HCT116 (cell line): ENCODE results near the gene STK24. TPM values are rescaled to one million over a fixed set of nuclear protein-coding genes. Genes with fewer than 3 reads are reported as not detected.

Source experiments
- ATAC-seq: fragments of 200-7000 bp; cut with Tn5 transposase; 2 replicates; pipeline ENCODE4 v1.9.1; 2020; ENCODE audit warnings: mild to moderate bottlenecking, moderate library complexity
- BruUV-seq: library from RNA; stranded (reverse); fragments of 400-500 nt; replicated peaks from 2 replicates; lab custom pipeline; 2021; lab: Mats Ljungman, UMichigan
- CTCF ChIA-PET: fragments of 300-600 bp; sonication (Branson Sonifier 250); formaldehyde crosslinking; loops from one replicate; lab custom pipeline; 2021; ENCODE audit warnings: antibody characterized with exemption; lab: Charles Lee
- POLR2A ChIA-PET: fragments of 300-600, 350-600 bp; sonication (Branson Sonifier 250); formaldehyde crosslinking; loops from one replicate; lab custom pipeline; 2021; ENCODE audit warnings: antibody characterized with exemption; lab: Charles Lee
- RAD21 ChIA-PET, 2 experiments: fragments of 300-600 bp; sonication (Branson Sonifier 250); formaldehyde crosslinking; loops; one replicate each; lab custom pipeline; 2023; ENCODE audit warnings: low total read pairs in 2 of 2; ENCODE audit not compliant: uncharacterized antibody in 2 of 2, unreplicated experiment in 2 of 2, low non-redundant PET in 1 of 2; lab: Charles Lee
- DNase-seq: peaks from one replicate; pipeline ENCODE4 v3.0.0-alpha.2; 2010; ENCODE audit warnings: low read depth, low spot score
- H2AFZ ChIP-seq: fragments of 200-600 bp; shearing (Covaris generic), sonication (generic); 2 replicates; pipeline ENCODE4 v1.6.1; 2017; ENCODE audit warnings: low read depth, mixed run types, mixed read lengths, antibody characterized with exemption, low read length; ENCODE audit not compliant: poor library complexity, severe bottlenecking
- H3K27ac ChIP-seq: 2 replicates; pipeline ENCODE4 v1.5.1; 2012; ENCODE audit warnings: low read depth, low read length
- H3K27me3 ChIP-seq: fragments of 200-600 bp; sonication (generic); 2 replicates; pipeline ENCODE4 v1.6.1; 2016; ENCODE audit warnings: mixed run types, low read length, mixed read lengths; ENCODE audit not compliant: insufficient read depth
- H3K36me3 ChIP-seq, 2 experiments: fragments of 200-500 bp in 1 of 2; fragments of 200-600 bp in 1 of 2; sonication (Bioruptor generic) in 1 of 2; sonication (generic) in 1 of 2; 2 replicates each; pipeline versions ENCODE4 v1.5.1 to v1.6.1; 2014 to 2016; ENCODE audit warnings: low read length in 2 of 2, inconsistent platforms in 1 of 2, mixed read lengths in 1 of 2, mixed run types in 1 of 2; ENCODE audit not compliant: insufficient read depth in 2 of 2, control insufficient read depth in 1 of 2
- H3K4me1 ChIP-seq, 2 experiments: fragments of 200-600 bp in 1 of 2; sonication (generic) in 1 of 2; 2 replicates each; pipeline versions ENCODE4 v1.5.1 to v1.6.1; 2012 to 2017; ENCODE audit warnings: low read length in 2 of 2, inconsistent platforms in 1 of 2, mild to moderate bottlenecking in 1 of 2, mixed read lengths in 1 of 2, mixed run types in 1 of 2, moderate library complexity in 1 of 2; ENCODE audit not compliant: insufficient read depth in 2 of 2, control insufficient read depth in 1 of 2
- H3K4me2 ChIP-seq: fragments of 200-600 bp; sonication (generic); 2 replicates; pipeline ENCODE4 v1.6.1; 2017; ENCODE audit warnings: mixed run types, low read length, mixed read lengths
- H3K4me3 ChIP-seq, 2 experiments: fragments of 200-600 bp in 1 of 2; sonication (generic) in 1 of 2; replicated peaks in 1 of 2; 2 replicates each; pipeline ENCODE4 v1.5.1; 2011 to 2016; ENCODE audit warnings: low read length in 2 of 2, control low read depth in 1 of 2, low read depth in 1 of 2, mild to moderate bottlenecking in 1 of 2, mixed read lengths in 1 of 2, mixed run types in 1 of 2
- H3K79me2 ChIP-seq: fragments of 200-600 bp; sonication (generic); 2 replicates; pipeline ENCODE4 v1.6.1; 2017; ENCODE audit warnings: mild to moderate bottlenecking, mixed run types, low read length, moderate library complexity, mixed read lengths; ENCODE audit not compliant: insufficient read depth
- H3K9ac ChIP-seq: fragments of 200-600 bp; sonication (generic); 2 replicates; pipeline ENCODE4 v1.6.1; 2016; ENCODE audit warnings: low read length, mixed read lengths
- H3K9me2 ChIP-seq: fragments of 200-600 bp; sonication (generic), shearing (Covaris generic); 2 replicates; pipeline ENCODE4 v1.6.1; 2017; ENCODE audit warnings: mixed run types, mild to moderate bottlenecking, moderate library complexity; ENCODE audit not compliant: insufficient read depth
- H3K9me3 ChIP-seq, 2 experiments: fragments of 200-500 bp in 1 of 2; fragments of 200-600 bp in 1 of 2; sonication (Bioruptor generic) in 1 of 2; sonication (generic) in 1 of 2; 2 replicates each; pipeline ENCODE4 v1.6.1; 2014 to 2017; ENCODE audit warnings: low read length in 2 of 2, mixed read lengths in 2 of 2, inconsistent platforms in 1 of 2, low read depth in 1 of 2, mild to moderate bottlenecking in 1 of 2, mixed run types in 1 of 2, moderate library complexity in 1 of 2; ENCODE audit not compliant: control insufficient read depth in 1 of 2, insufficient read depth in 1 of 2
- H4K20me1 ChIP-seq: fragments of 200-600 bp; sonication (generic), shearing (Covaris generic); 2 replicates; pipeline ENCODE4 v1.6.1; 2017; ENCODE audit warnings: mixed run types, mild to moderate bottlenecking, moderate library complexity; ENCODE audit not compliant: insufficient read depth
- CEBPB ChIP-seq: IDR thresholded peaks from 2 replicates; pipeline ENCODE4 v1.6.1; 2012; ENCODE audit warnings: low read depth
- CTCF ChIP-seq, 3 experiments: fragments of 200-600 bp in 1 of 3; sonication (generic) in 1 of 3; IDR thresholded peaks in 2 of 3; conservative IDR thresholded peaks in 1 of 3; 2 replicates each; pipeline ENCODE4 v1.5.1; 2012 to 2017; ENCODE audit warnings: low read depth in 2 of 3, low read length in 2 of 3, antibody characterized with exemption in 1 of 3, borderline replicate concordance in 1 of 3, control low read depth in 1 of 3, mild to moderate bottlenecking in 1 of 3, mixed read lengths in 1 of 3, mixed run types in 1 of 3, moderate library complexity in 1 of 3; ENCODE audit not compliant: insufficient read depth in 1 of 3
- ELF1 ChIP-seq: IDR thresholded peaks from 2 replicates; pipeline ENCODE4 v1.6.1; 2012; ENCODE audit warnings: low read depth, borderline replicate concordance
- EZH2 ChIP-seq: fragments of 200-600 bp; sonication (generic); IDR thresholded peaks from 2 replicates; pipeline ENCODE4 v1.6.1; 2017; ENCODE audit warnings: antibody characterized with exemption, mixed run types
- EZH2phosphoT487 ChIP-seq: fragments of 200-600 bp; IDR thresholded peaks from 2 replicates; pipeline ENCODE4 v1.6.1; 2018; ENCODE audit warnings: antibody characterized with exemption, borderline replicate concordance
- MAX ChIP-seq: IDR thresholded peaks from 2 replicates; pipeline ENCODE4 v1.6.1; 2012
- POLR2A ChIP-seq: IDR thresholded peaks from 2 replicates; pipeline ENCODE4 v1.7.0; 2011; ENCODE audit warnings: borderline replicate concordance; ENCODE audit not compliant: insufficient read depth, insufficient read length; ENCODE audit errors: extremely low read depth
- POLR2AphosphoS5 ChIP-seq: IDR thresholded peaks from 2 replicates; pipeline ENCODE4 v1.6.1; 2011; ENCODE audit warnings: mild to moderate bottlenecking, low read depth, low read length, moderate library complexity
- REST ChIP-seq: IDR thresholded peaks from 2 replicates; pipeline ENCODE4 v1.6.1; 2012; ENCODE audit warnings: low read depth
- SP1 ChIP-seq: IDR thresholded peaks from 2 replicates; pipeline ENCODE4 v1.6.1; 2012; ENCODE audit warnings: low read depth
- TCF7L2 ChIP-seq: IDR thresholded peaks from 2 replicates; pipeline ENCODE4 v1.7.0; 2011; ENCODE audit warnings: borderline replicate concordance, inconsistent platforms; ENCODE audit not compliant: insufficient read depth, insufficient read length; ENCODE audit errors: extremely low read depth
- YY1 ChIP-seq: IDR thresholded peaks from 2 replicates; pipeline ENCODE4 v1.6.1; 2011; ENCODE audit warnings: low read length, low read depth, moderate library complexity, mild to moderate bottlenecking; ENCODE audit not compliant: insufficient replicate concordance; ENCODE audit errors: extremely low read depth
- ZBTB33 ChIP-seq: IDR thresholded peaks from 2 replicates; pipeline ENCODE4 v1.6.1; 2011; ENCODE audit warnings: mild to moderate bottlenecking, low read length, moderate library complexity; ENCODE audit not compliant: insufficient replicate concordance; ENCODE audit errors: extremely low read depth
- ZNF274 ChIP-seq: fragments of 200-500 bp; sonication (Bioruptor generic); IDR thresholded peaks from 2 replicates; pipeline ENCODE4 v1.6.1; 2014; ENCODE audit warnings: mild to moderate bottlenecking, low read depth, low read length, inconsistent platforms
- intact Hi-C: fragments of 100-400 bp; cut with micrococcal nuclease; formaldehyde crosslinking; loops from 2 replicates; pipeline ENCODE4 v1.10.0; 2022
- total RNA-seq: library from RNA; stranded (reverse); gene quantifications from one replicate; pipeline ENCODE4 v1.2.1, GENCODE V29; 2021; ENCODE audit not compliant: unreplicated experiment

STK24 gene
- total RNA-seq, 1 experiment from 2014 or later = 137 TPM

GRCh38 chr13:98584668-98585397 lies 7.9 kb upstream of the STK24 start:
- H3K4me1 ChIP-seq = peaks cover 9 to 26% of the 10 kb centered on the region in 2 experiments; a peak in 3 of 4 replicates
- H3K9ac ChIP-seq = no peak overlapping the region
- no peaks in the 10 kb centered on the region for H3K9me3 ChIP-seq
- DNase-seq (no peak), ATAC-seq (no peak)
- ChIA-PET POLR2A (no interaction called here), RAD21 (no interaction called here), CTCF (no interaction called here)
- intact Hi-C loops = no loop called here
- H3K4me2 ChIP-seq = no peak overlapping the region
- TF ChIP-seq REST (no peak), MAX (no peak), ZNF274 (no peak), YY1 (no peak), POLR2A (no peak), ZBTB33 (no peak), SP1 (no peak), ELF1 (no peak), CTCF (IDR thresholded peaks at IDR 0.05 in 2 of 3, conservative IDR thresholded peaks at IDR 0.05 in 1 of 3; ENCODE audit: borderline replicate concordance in 1 of 3, insufficient read depth in 1 of 3, low read depth in 2 of 3, low read length in 2 of 3) (no peak), EZH2 (no peak), POLR2AphosphoS5 (no peak), TCF7L2 (no peak), CEBPB (no peak), EZH2phosphoT487 (no peak)
- no peaks in the 10 kb centered on the region for H3K27me3 ChIP-seq
- no peaks in the 10 kb centered on the region for H3K79me2 ChIP-seq
- H3K36me3 ChIP-seq = no peaks in the 10 kb centered on the region
- no peaks in the 10 kb centered on the region for H4K20me1 ChIP-seq
- no peak overlapping the region for H2AFZ ChIP-seq
- BruUV-seq = no TSS peak
- no peaks in the 10 kb centered on the region for H3K9me2 ChIP-seq
- no peak overlapping the region for H3K27ac ChIP-seq
- no peak overlapping the region for H3K4me3 ChIP-seq
